Measurements from ENCODE around the gene SLC7A1. TPM values are rescaled to one million over a fixed set of nuclear protein-coding genes. Genes with fewer than 3 reads are reported as not detected.
A peak's percentile ranks its signal among the peaks of the same experiment; 100 is the strongest.

Gene SLC7A1
- total RNA-seq, 1 donor from 2014 or later = 85.0 TPM

DNA sequence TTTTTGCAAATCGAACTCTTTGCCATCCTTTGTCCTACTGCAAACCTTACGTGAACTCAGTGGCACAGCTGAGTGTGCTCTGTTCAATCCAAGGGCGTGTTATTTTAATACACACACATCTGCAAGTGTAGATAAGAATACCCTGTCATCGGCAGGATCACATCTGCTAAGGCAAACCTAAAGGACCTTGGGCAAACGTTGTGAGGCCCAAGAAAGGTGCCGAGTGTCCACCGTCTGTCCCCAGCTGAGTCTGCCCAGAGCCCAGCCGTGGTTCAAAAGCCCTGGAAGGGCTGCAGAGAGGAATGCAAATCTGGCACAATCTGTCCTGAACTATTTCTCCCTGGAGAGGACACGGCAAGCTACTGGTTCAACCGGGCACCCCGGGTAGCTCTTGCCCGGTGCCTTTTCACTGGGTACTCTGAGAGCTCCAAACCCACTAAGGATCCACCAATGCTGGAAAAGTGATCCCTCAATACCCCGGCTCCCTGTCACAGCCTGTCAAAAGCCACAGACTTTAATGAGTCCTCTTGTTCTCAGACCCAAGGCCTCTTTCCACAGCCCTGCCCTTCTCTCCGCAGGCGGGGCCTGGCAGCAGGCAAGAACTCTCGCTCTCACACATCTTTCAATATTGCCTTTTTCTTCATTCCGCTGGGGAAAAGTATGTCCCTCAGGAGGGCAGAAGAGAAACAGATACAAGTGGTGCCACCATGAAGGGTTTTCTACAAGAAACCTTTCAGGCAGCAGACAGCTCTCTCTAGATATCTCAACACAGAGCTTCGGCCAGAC lies 17.0 kb downstream of the SLC7A1 start:
- CTCF ChIA-PET = no interaction called here
- TF ChIP-seq, protein P1, sequence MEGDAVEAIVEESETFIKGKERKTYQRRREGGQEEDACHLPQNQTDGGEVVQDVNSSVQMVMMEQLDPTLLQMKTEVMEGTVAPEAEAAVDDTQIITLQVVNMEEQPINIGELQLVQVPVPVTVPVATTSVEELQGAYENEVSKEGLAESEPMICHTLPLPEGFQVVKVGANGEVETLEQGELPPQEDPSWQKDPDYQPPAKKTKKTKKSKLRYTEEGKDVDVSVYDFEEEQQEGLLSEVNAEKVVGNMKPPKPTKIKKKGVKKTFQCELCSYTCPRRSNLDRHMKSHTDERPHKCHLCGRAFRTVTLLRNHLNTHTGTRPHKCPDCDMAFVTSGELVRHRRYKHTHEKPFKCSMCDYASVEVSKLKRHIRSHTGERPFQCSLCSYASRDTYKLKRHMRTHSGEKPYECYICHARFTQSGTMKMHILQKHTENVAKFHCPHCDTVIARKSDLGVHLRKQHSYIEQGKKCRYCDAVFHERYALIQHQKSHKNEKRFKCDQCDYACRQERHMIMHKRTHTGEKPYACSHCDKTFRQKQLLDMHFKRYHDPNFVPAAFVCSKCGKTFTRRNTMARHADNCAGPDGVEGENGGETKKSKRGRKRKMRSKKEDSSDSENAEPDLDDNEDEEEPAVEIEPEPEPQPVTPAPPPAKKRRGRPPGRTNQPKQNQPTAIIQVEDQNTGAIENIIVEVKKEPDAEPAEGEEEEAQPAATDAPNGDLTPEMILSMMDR (IDR thresholded peaks at IDR 0.05) = no peak
- Mint-ChIP-seq H3K27me3 (no peaks in the 10 kb centered on the region), H3K27ac (no peak overlapping the region), H3K9me3 (no peaks in the 10 kb centered on the region), H3K4me3 (no peak overlapping the region), H3K4me1 (peaks cover 32% of the 10 kb centered on the region), H3K36me3 (ENCODE audit: low read depth) (peaks cover 16% of the 10 kb centered on the region)
- intact Hi-C loops (cut with micrococcal nuclease) = no loop called here
- no peak for ATAC-seq (ENCODE audit: low read depth)
- DNase-seq = no peak
- POLR2A ChIA-PET = no interaction called here

DNA sequence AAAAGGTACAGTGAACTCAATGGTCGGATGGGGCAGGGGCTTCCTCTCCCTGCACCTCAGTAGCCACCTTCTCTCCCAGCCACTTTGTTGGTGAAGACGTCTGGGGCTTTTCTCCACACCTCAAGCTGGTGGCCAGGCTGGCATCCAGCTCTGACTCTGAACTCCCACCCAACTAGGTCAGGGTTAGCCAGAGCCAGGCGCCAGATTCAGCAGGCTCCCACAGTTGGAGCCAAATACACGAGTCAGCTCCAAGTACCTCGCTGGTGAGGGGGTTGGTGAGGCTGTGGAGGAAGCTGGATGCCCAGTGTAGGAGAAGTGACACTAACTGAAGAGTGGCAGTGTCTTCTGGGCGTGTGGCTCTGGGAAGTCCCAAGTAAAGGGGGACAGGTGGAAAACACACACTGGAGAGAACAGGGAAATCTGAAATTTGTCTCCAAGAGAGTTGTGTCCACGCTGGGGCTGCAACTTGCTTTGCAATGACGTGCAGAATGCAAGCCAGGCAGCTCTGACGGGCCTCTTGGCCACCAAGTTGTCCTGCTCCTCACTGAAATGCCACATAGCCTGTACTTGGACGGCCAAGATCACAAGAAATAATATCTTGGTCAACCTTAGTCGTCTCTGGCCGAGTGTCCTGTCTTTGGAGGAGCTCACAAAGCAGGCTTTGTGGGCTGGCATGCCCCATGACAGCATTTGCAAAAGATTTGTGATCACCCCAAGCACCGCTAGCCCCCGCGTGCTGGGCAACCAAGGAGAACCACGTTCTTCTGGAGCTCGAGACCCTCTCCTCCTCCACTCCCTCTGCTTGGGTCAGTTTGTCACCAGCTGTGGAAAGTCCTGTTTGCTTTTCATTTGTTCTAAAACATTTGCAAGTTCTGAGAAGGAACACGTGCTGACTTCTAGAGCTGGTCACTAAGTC lies 18.1 kb downstream of the SLC7A1 start:
- CTCF ChIA-PET = no interaction called here
- Mint-ChIP-seq H3K9me3 (no peaks in the 10 kb centered on the region), H3K36me3 (ENCODE audit: low read depth) (peaks cover 16% of the 10 kb centered on the region), H3K27me3 (no peaks in the 10 kb centered on the region), H3K27ac (no peak overlapping the region), H3K4me3 (no peak overlapping the region), H3K4me1 (peaks cover 32% of the 10 kb centered on the region)
- POLR2A ChIA-PET = no interaction called here
- TF ChIP-seq, protein P1 (IDR thresholded peaks at IDR 0.05) = no peak
- no peak for DNase-seq
- intact Hi-C loops (cut with micrococcal nuclease) = no loop called here
- no peak for ATAC-seq (ENCODE audit: low read depth)

DNA sequence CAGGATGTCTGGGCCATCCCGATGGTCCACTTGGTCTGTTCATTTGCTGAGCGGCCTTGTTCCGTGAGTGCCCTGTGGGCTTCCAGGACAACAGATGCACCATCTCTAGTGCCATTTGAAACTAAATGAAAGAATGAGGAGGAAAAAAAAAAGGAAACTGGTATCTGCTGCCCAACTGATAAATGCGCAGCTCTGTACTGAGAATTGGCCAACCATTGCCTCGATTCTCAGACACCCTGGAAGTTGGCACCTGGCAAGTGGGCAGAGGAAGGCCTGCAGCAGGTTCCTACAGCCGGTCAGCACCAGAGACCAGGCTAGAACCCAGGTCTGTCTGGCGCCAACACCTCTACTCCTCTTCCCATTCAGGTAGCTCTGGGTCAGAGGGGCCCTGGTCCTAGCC lies 18.9 kb downstream of the SLC7A1 start:
- Mint-ChIP-seq H3K27ac (no peak overlapping the region), H3K4me1 (peaks cover 26% of the 10 kb centered on the region), H3K9me3 (no peaks in the 10 kb centered on the region), H3K36me3 (ENCODE audit: low read depth) (peaks cover 20% of the 10 kb centered on the region), H3K27me3 (no peaks in the 10 kb centered on the region), H3K4me3 (no peak overlapping the region)
- TF ChIP-seq, protein P1 (IDR thresholded peaks at IDR 0.05) = no peak
- CTCF ChIA-PET = no interaction called here
- no peak for ATAC-seq (ENCODE audit: low read depth)
- intact Hi-C loops (cut with micrococcal nuclease) = no loop called here
- POLR2A ChIA-PET = no interaction called here
- no peak for DNase-seq

DNA sequence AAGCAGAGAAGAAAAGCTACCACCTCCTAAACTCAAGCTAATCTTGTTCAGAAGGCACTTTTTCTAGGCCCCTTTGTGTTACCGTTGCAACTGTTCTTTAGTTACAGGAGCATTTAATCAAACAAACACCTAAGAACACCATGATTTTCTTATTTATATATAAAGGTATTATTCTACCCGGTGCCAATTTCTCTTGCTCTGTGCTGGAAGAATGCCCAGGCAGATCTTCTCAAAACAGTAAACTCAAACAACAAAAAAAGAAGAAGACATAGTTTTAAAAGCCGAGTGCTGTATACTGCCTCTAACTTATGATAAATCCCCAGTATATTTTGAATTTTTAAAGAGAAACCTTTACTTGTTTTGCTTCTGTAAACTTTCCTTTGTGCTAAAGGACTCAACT lies 20.4 kb downstream of the SLC7A1 start:
- peaks cover 19% of the 10 kb centered on the region for H3K4me1 Mint-ChIP-seq
- DNase-seq (no peak), ATAC-seq (ENCODE audit: low read depth) (no peak)
- TF ChIP-seq, protein P1 (IDR thresholded peaks at IDR 0.05) = no peak
- H3K9me3 Mint-ChIP-seq = no peaks in the 10 kb centered on the region
- CTCF ChIA-PET = interaction anchor here (1.1 kb wide), 1 partner anchor 540 kb away, joined by 3 read pairs; no protein-coding TSS in a partner anchor
- H3K27ac Mint-ChIP-seq = no peak overlapping the region
- no peak overlapping the region for H3K4me3 Mint-ChIP-seq
- intact Hi-C loops (cut with micrococcal nuclease) = no loop called here
- peaks cover 21% of the 10 kb centered on the region for H3K36me3 Mint-ChIP-seq (ENCODE audit: low read depth)
- POLR2A ChIA-PET = no interaction called here
- no peaks in the 10 kb centered on the region for H3K27me3 Mint-ChIP-seq

DNA sequence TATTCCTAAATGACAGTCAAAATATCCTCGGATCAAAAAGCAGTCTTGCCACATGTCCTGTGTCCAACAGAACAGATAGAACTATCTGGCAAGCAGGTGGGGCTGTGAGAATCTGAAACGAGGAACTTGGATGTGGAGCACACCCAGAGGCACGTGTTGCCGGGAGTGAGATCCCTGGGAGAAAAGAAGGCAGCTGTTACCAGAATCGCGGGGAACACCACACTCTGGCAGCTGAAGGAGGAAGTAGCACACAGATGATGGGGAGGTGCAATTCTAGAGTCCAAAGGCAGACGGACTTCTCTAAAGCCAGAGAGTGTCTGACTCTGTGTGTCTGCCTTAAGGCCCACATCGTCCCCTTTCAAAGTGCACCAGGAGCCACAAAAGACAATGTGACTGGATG lies 22.3 kb downstream of the SLC7A1 start:
- ATAC-seq (ENCODE audit: low read depth) = peak; percentile 34
- POLR2A ChIA-PET = interaction anchor here (1.1 kb wide), 1 partner anchor 9 kb away, joined by 7 read pairs; no protein-coding TSS in a partner anchor
- Mint-ChIP-seq H3K9me3 (no peaks in the 10 kb centered on the region), H3K4me3 (no peak overlapping the region), H3K27me3 (no peaks in the 10 kb centered on the region), H3K27ac (peak overlapping the region; percentile 50), H3K4me1 (peaks cover 19% of the 10 kb centered on the region), H3K36me3 (ENCODE audit: low read depth) (peaks cover 11% of the 10 kb centered on the region)
- CTCF ChIA-PET = no interaction called here
- intact Hi-C loops (cut with micrococcal nuclease) = no loop called here
- DNase-seq = no peak
- TF ChIP-seq, protein P1 (IDR thresholded peaks at IDR 0.05) = no peak

Measured in activated B cell treated with CpG ODN at 0.5 μM for 24 hours (primary cell).